Erythroblast (primary cell): ENCODE results near the gene GNAZ.

Source experiments
- GATA1 ChIP-seq: IDR thresholded peaks from 2 replicates; pipeline ENCODE4 v1.6.1; 2011; ENCODE audit warnings: low read depth, mild to moderate bottlenecking, control low read depth, low read length, moderate library complexity
- POLR2A ChIP-seq: IDR thresholded peaks from 2 replicates; pipeline ENCODE4 v1.6.1; 2011; ENCODE audit warnings: mild to moderate bottlenecking, low read length

- no peak for TF ChIP-seq POLR2A
- no peak for TF ChIP-seq GATA1
These were observed 34.6 kb upstream of the GNAZ start for GRCh38 chr22:23035557-23036277.
